Ecto neural progenitor cell (in vitro differentiated cells): ENCODE results near the gene ZNF329.
"Not testable (repeated sequence)": the region's sequence is repeated elsewhere in the genome, so short reads cannot be mapped to it uniquely, and the experiment has no call there.

Source experiments
- DNase-seq: peaks from one replicate; pipeline ENCODE4 v3.0.0-alpha.2; 2018; ENCODE audit warnings: low spot score

ZNF329 gene

GRCh38 chr19:58150328-58150921 lies at the start of gene ZNF329:
ZNF329 (minus strand) TSS chr19:58150789; CDS start chr19:58129503, 21,286 bp downstream.
- DNase-seq = peak; percentile 90

GRCh38 chr19:58196901-58197616 lies 46.5 kb upstream of the ZNF329 start:
- DNase-seq = no peak

- no peak for DNase-seq
These were observed 33.2 kb upstream of the ZNF329 start for GRCh38 chr19:58183817-58184215.

GRCh38 chr19:58182989-58183816 lies 32.6 kb upstream of the ZNF329 start, which contains the start of gene ZNF274:
ZNF274 (plus strand) TSS chr19:58183061; CDS start chr19:58183966, 905 bp downstream.
- peak; percentile 97 for DNase-seq

- no peak for DNase-seq
These were observed 32.0 kb upstream of the ZNF329 start for GRCh38 chr19:58182577-58182988.

GRCh38 chr19:58181902-58182576 lies 31.4 kb upstream of the ZNF329 start:
- peak; percentile 49 for DNase-seq

GRCh38 chr19:58170860-58171259 lies 20.3 kb upstream of the ZNF329 start:
- DNase-seq = no peak

- no peak for DNase-seq
These were observed 16.2 kb upstream of the ZNF329 start for GRCh38 chr19:58166708-58167280.

- no peak for DNase-seq
These were observed 15.7 kb upstream of the ZNF329 start for GRCh38 chr19:58166268-58166667.

- no peak for DNase-seq
These were observed 6.6 kb upstream of the ZNF329 start for GRCh38 chr19:58157045-58157728.

GRCh38 chr19:58154679-58155648 lies 4.4 kb upstream of the ZNF329 start:
- peak; percentile 98 for DNase-seq

- no peak for DNase-seq
These were observed 3.7 kb upstream of the ZNF329 start for GRCh38 chr19:58154287-58154678.

- DNase-seq = no peak
These were observed 2.8 kb upstream of the ZNF329 start for GRCh38 chr19:58153386-58153785.

- not testable (repeated sequence) for DNase-seq
These were observed 3.1 kb downstream of the ZNF329 start for GRCh38 chr19:58147475-58147874.

GRCh38 chr19:58145849-58146248 lies 4.7 kb downstream of the ZNF329 start:
- no peak for DNase-seq

GRCh38 chr19:58134244-58134643 lies 16.3 kb downstream of the ZNF329 start:
- DNase-seq = no peak

- no peak for DNase-seq
These were observed 21.3 kb downstream of the ZNF329 start for GRCh38 chr19:58129284-58129683.

GRCh38 chr19:58128041-58128685 lies 22.4 kb downstream of the ZNF329 start:
- no peak for DNase-seq

GRCh38 chr19:58123354-58123753 lies 27.2 kb downstream of the ZNF329 start:
- no peak for DNase-seq
